H1 (cell line): ENCODE results near the gene MRPL11. TPM values are rescaled to one million over a fixed set of nuclear protein-coding genes. Genes with fewer than 3 reads are reported as not detected.
"Not testable (repeated sequence)": the region's sequence is repeated elsewhere in the genome, so short reads cannot be mapped to it uniquely, and the experiment has no call there.

ENCODE experiments used
- CTCF ChIA-PET: fragments of 300-600 bp; sonication (Branson Sonifier 250); formaldehyde crosslinking; loops from one replicate; lab custom pipeline; 2021; ENCODE audit not compliant: partially characterized antibody; lab: Charles Lee
- POLR2A ChIA-PET: fragments of 300-600 bp; sonication (Branson Sonifier 250); formaldehyde crosslinking; loops from one replicate; lab custom pipeline; 2021; ENCODE audit warnings: inconsistent platforms; ENCODE audit not compliant: partially characterized antibody; lab: Charles Lee
- DNase-seq, 2 experiments: peaks; one replicate each; pipeline versions ENCODE4 v3.0.0 to v3.0.0-alpha.2; 2010 to 2022; ENCODE audit warnings: low spot score in 2 of 2, low read depth in 1 of 2, mixed read lengths in 1 of 2
- FAIRE-seq: peaks from 2 replicates; lab custom pipeline; 2011; peaks lifted over from hg19 to GRCh38; lab: Jason Lieb, UNC
- H2AFZ ChIP-seq: 2 replicates; pipeline ENCODE4 v1.8.1; 2012; ENCODE audit warnings: low read length, inconsistent platforms
- H2AK5ac ChIP-seq: 2 replicates; pipeline ENCODE4 v1.6.1; 2013; ENCODE audit warnings: low read depth, low read length
- H2BK120ac ChIP-seq: replicated peaks from 2 replicates; pipeline ENCODE3; 2013; ENCODE audit warnings: low read depth, low read length, inconsistent platforms
- H2BK12ac ChIP-seq: 2 replicates; pipeline ENCODE4 v1.6.1; 2013; ENCODE audit warnings: low read depth, low read length
- H2BK15ac ChIP-seq: 2 replicates; pipeline ENCODE4 v1.6.1; 2013; ENCODE audit warnings: low read length
- H2BK20ac ChIP-seq: 2 replicates; pipeline ENCODE4 v1.6.1; 2013; ENCODE audit warnings: low read length
- H2BK5ac ChIP-seq: 2 replicates; pipeline ENCODE4 v1.6.1; 2013; ENCODE audit warnings: low read depth, low read length
- H3K14ac ChIP-seq: 2 replicates; pipeline ENCODE4 v1.6.1; 2013; ENCODE audit warnings: inconsistent platforms; ENCODE audit not compliant: insufficient read length
- H3K18ac ChIP-seq: 2 replicates; pipeline ENCODE4 v1.6.1; 2013; ENCODE audit warnings: low read length; ENCODE audit errors: extremely low read depth
- H3K23ac ChIP-seq: 2 replicates; pipeline ENCODE4 v1.6.1; 2013; ENCODE audit warnings: inconsistent platforms; ENCODE audit not compliant: insufficient read length
- H3K23me2 ChIP-seq: 2 replicates; pipeline ENCODE4 v1.6.1; 2013; ENCODE audit warnings: low read depth, low read length
- H3K27ac ChIP-seq: 2 replicates; pipeline ENCODE4 v1.6.1; 2011; ENCODE audit warnings: low read depth, low read length, inconsistent platforms
- H3K27me3 ChIP-seq, 4 experiments: replicated peaks in 1 of 4; 1 replicate in 1 of 4; 2 replicates in 3 of 4; pipeline versions ENCODE4 v1.6.1 to v1.8.1; 2011 to 2013; ENCODE audit warnings: low read length in 3 of 4, mild to moderate bottlenecking in 3 of 4, inconsistent platforms in 2 of 4, mixed read lengths in 2 of 4, moderate library complexity in 1 of 4; ENCODE audit not compliant: control insufficient read depth in 3 of 4, insufficient read depth in 3 of 4; ENCODE audit errors: extremely low read depth in 1 of 4
- H3K36me3 ChIP-seq, 4 experiments: 2 replicates each; pipeline versions ENCODE4 v1.6.1 to v1.8.1; 2011 to 2013; ENCODE audit warnings: mild to moderate bottlenecking in 4 of 4, low read length in 3 of 4, moderate library complexity in 2 of 4, control low read depth in 1 of 4, inconsistent platforms in 1 of 4; ENCODE audit not compliant: insufficient read depth in 4 of 4, control insufficient read depth in 2 of 4
- H3K4ac ChIP-seq: replicated peaks from 2 replicates; pipeline ENCODE3; 2013; ENCODE audit warnings: low read length, low read depth, mixed read lengths, inconsistent platforms; ENCODE audit not compliant: insufficient read length
- H3K4me1 ChIP-seq, 4 experiments: replicated peaks in 1 of 4; 1 replicate in 1 of 4; 2 replicates in 3 of 4; pipeline versions ENCODE4 v1.6.1 to v1.8.1; 2011 to 2013; ENCODE audit warnings: low read length in 3 of 4, inconsistent platforms in 2 of 4, mixed read lengths in 1 of 4; ENCODE audit not compliant: insufficient read depth in 4 of 4, control insufficient read depth in 3 of 4
- H3K4me2 ChIP-seq, 2 experiments: 2 replicates each; pipeline versions ENCODE4 v1.6.1 to v1.8.1; 2011 to 2013; ENCODE audit warnings: low read depth in 2 of 2, low read length in 2 of 2, control low read depth in 1 of 2, inconsistent platforms in 1 of 2, mild to moderate bottlenecking in 1 of 2; ENCODE audit not compliant: insufficient read depth in 1 of 2
- H3K4me3 ChIP-seq, 4 experiments: fragments of 200-600, 300-600 bp in 1 of 4; sonication (generic), shearing (Covaris generic), sonication (Bioruptor Twin) in 1 of 4; 2 replicates each; pipeline versions ENCODE4 v1.5.1 to v1.8.1; 2011 to 2016; ENCODE audit warnings: low read length in 4 of 4, low read depth in 3 of 4, control low read depth in 2 of 4, inconsistent platforms in 2 of 4, mild to moderate bottlenecking in 2 of 4, mixed read lengths in 1 of 4, moderate library complexity in 1 of 4; ENCODE audit not compliant: insufficient read depth in 2 of 4; ENCODE audit errors: extremely low read depth in 1 of 4
- H3K56ac ChIP-seq: replicated peaks from 2 replicates; pipeline ENCODE3; 2013; ENCODE audit warnings: low read depth, mild to moderate bottlenecking, mixed read lengths, low read length, inconsistent platforms; ENCODE audit not compliant: insufficient read length
- H3K79me1 ChIP-seq: 2 replicates; pipeline ENCODE4 v1.6.1; 2013; ENCODE audit warnings: low read depth, low read length, control low read depth
- H3K79me2 ChIP-seq, 2 experiments: 2 replicates each; pipeline versions ENCODE4 v1.6.1 to v1.8.1; 2012 to 2013; ENCODE audit warnings: low read length in 2 of 2, mild to moderate bottlenecking in 2 of 2, inconsistent platforms in 1 of 2; ENCODE audit not compliant: insufficient read depth in 2 of 2, control insufficient read depth in 1 of 2
- H3K9ac ChIP-seq, 4 experiments: replicated peaks in 1 of 4; 1 replicate in 1 of 4; 2 replicates in 3 of 4; pipeline versions ENCODE4 v1.6.1 to v1.8.1; 2011 to 2013; ENCODE audit warnings: low read depth in 3 of 4, low read length in 3 of 4, control low read depth in 2 of 4, mild to moderate bottlenecking in 2 of 4, moderate library complexity in 2 of 4, inconsistent platforms in 1 of 4; ENCODE audit errors: extremely low read depth in 1 of 4
- H3K9me3 ChIP-seq, 2 experiments: 2 replicates each; pipeline versions ENCODE4 v1.6.1 to v1.8.1; 2012 to 2013; ENCODE audit warnings: mild to moderate bottlenecking in 2 of 2, moderate library complexity in 2 of 2, control low read depth in 1 of 2, inconsistent platforms in 1 of 2, low read depth in 1 of 2, low read length in 1 of 2, mixed read lengths in 1 of 2; ENCODE audit not compliant: insufficient read depth in 2 of 2
- H4K20me1 ChIP-seq, 2 experiments: replicated peaks in 1 of 2; 2 replicates each; pipeline versions ENCODE3 to v1.8.1; 2011 to 2013; ENCODE audit warnings: inconsistent platforms in 2 of 2, low read length in 2 of 2, mild to moderate bottlenecking in 1 of 2; ENCODE audit not compliant: insufficient read depth in 2 of 2, control insufficient read depth in 1 of 2
- H4K5ac ChIP-seq: 2 replicates; pipeline ENCODE4 v1.6.1; 2013; ENCODE audit warnings: low read length, low read depth, mixed read lengths, inconsistent platforms; ENCODE audit not compliant: insufficient read length
- H4K8ac ChIP-seq: 2 replicates; pipeline ENCODE4 v1.8.0; 2013; ENCODE audit warnings: mild to moderate bottlenecking, moderate library complexity, low read length, inconsistent platforms; ENCODE audit not compliant: insufficient read depth; ENCODE audit errors: extremely low read depth
- H4K91ac ChIP-seq: replicated peaks from 2 replicates; pipeline ENCODE3; 2013; ENCODE audit warnings: low read length, mixed read lengths, inconsistent platforms; ENCODE audit not compliant: insufficient read length
- WGBS, 2 experiments: shearing (Covaris generic) in 1 of 2; methylation state at CpG; one replicate each; pipeline versions ENCODE4 v1.1.6 to v1.1.7; 2013 to 2015; ENCODE audit warnings: low lambda C conversion rate in 2 of 2, mixed read lengths in 2 of 2, inconsistent platforms in 1 of 2, low coverage in 1 of 2, missing lambda C conversion rate in 1 of 2; ENCODE audit not compliant: insufficient replicate concordance in 2 of 2, insufficient coverage in 1 of 2, insufficient read length in 1 of 2; ENCODE audit errors: extremely low coverage in 1 of 2, missing lambda C conversion rate in 1 of 2; 5-methylcytosine and 5-hydroxymethylcytosine counted together
- polyA plus RNA-seq, 7 experiments: library from polyadenylated mRNA; depleted of rRNA in 3 of 7; stranded (reverse) in 5 of 7; unstranded in 2 of 7; fragments of >200 nt in 5 of 7; fragments of 200-250 nt in 2 of 7; gene quantifications; 1 replicate in 5 of 7; 2 replicates in 1 of 7; 4 replicates in 1 of 7; pipeline versions ENCODE4 v1.2.1 to v1.2.3, GENCODE V29; 2011 to 2013; ENCODE audit warnings: missing spikeins in 2 of 7, mixed read lengths in 2 of 7
- total RNA-seq: library from RNA; stranded (reverse); fragmentation: NEBNext Ultra II Directional; extraction: Animal tissue kit (Norgen Biotek cat#: 25700); gene quantifications from 2 replicates; pipeline ENCODE4 v1.2.1, GENCODE V29; 2021

MRPL11 gene
- total and polyA plus RNA-seq, 2 of the 8 experiments (the other 6 are each of a cell fraction or from before 2014, with no cell fraction given), result 105 to 141 TPM

DNA sequence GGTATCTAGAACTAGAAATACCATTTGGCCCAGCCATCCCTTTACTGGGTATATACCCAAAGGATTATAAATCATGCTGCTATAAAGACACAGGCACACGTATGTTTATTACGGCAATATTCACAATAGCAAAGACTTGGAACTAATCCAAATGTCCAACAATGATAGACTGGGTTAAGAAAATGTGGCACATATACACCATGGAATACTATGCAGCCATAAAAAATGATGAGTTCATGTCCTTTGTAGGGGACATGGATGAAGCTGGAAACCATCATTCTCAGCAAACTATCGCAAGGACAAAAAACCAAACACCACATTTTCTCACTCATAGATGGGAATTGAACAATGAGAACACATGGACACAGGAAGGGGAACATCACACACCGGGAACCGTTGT lies 25.5 kb upstream of the MRPL11 start:
- CTCF ChIA-PET, result interaction anchor here (1.1 kb wide), 1 partner anchor 213 kb away, joined by 4 read pairs; no protein-coding TSS in a partner anchor
- H3K4ac ChIP-seq, H3K27me3 ChIP-seq, H3K56ac ChIP-seq, H2BK5ac ChIP-seq, H2AK5ac ChIP-seq, DNase-seq, H4K91ac ChIP-seq, H2BK12ac ChIP-seq, H3K27ac ChIP-seq, H4K8ac ChIP-seq, FAIRE-seq, H2BK120ac ChIP-seq, POLR2A ChIA-PET, H2BK15ac ChIP-seq, H4K20me1 ChIP-seq, H3K23ac ChIP-seq, H2BK20ac ChIP-seq, H3K4me3 ChIP-seq, H3K79me2 ChIP-seq, H3K9me3 ChIP-seq, H3K14ac ChIP-seq, H3K4me2 ChIP-seq, H3K9ac ChIP-seq, H3K79me1 ChIP-seq, H3K18ac ChIP-seq, H2AFZ ChIP-seq, H4K5ac ChIP-seq, H3K36me3 ChIP-seq: not testable (repeated sequence)
- H3K23me2 ChIP-seq, result peaks cover 13% of the 10 kb centered on the region
- 90% methylated on average over 5 of the region's 5 CpGs; no CpG with 5 or more reads in 1 of the 2 experiments for WGBS, 2 experiments
- H3K4me1 ChIP-seq, result peaks cover 3 to 18% (median 12%) of the 10 kb centered on the region in 4 experiments
